GM18511 (cell line): Measurements from ENCODE around the gene FRAS1.
"Not testable (repeated sequence)": the region's sequence is repeated elsewhere in the genome, so short reads cannot be mapped to it uniquely, and the experiment has no call there.

Source experiments
- ATAC-seq: cut with Tn5 transposase; IDR thresholded peaks from one replicate; pipeline ENCODE4 v1.9.1; 2021; ENCODE audit warnings: mild to moderate bottlenecking, moderate library complexity; ENCODE audit not compliant: unreplicated experiment

FRAS1 gene

DNA sequence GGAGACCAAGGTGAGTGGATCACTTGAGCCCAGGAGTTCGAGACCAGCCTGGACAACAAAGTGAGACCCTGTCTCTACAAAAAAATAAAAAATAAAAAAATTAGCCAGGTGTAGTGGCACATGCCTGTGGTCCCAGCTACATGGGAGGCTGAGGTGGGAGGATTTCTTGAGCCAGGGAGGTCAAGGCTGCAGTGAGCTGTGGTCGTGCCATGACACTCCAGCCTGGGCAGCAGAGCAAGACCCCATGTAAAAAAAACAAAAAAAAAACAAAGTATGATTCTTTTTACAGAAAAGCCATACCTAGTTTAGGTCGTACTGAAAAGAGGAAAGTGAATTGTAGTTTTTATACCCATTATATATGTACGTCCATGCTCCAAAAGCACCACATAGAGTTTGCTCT lies 151.8 kb downstream of the FRAS1 start:
- ATAC-seq, result not testable (repeated sequence)

- ATAC-seq, result no peak
These were observed 153.7 kb downstream of the FRAS1 start for GRCh38 chr4:78210694-78211410.

- ATAC-seq, result no peak
These were observed 156.1 kb downstream of the FRAS1 start for GRCh38 chr4:78213218-78213617.

DNA sequence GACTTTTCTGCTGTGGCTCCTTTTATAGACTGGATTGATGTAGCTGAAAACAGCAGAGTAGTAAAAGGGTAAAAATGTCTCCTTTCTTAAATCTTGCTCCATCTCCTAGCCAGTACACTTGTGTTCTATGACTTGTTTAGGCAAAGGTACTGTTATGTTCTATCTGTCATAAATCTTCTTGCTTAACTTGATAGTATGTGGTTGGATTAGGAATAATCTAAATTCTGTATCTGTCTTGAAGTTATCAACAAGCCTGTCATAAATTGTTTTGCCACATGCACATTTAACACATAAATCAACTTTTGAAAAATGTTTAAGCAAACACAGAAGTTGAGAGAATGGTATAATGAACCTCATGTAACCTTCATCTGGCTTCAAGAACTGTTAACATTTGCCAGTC lies 157.0 kb downstream of the FRAS1 start:
- no peak for ATAC-seq

- ATAC-seq, result no peak
These were observed 160.4 kb downstream of the FRAS1 start for GRCh38 chr4:78217557-78217956.

- ATAC-seq, result no peak
These were observed 161.1 kb downstream of the FRAS1 start for GRCh38 chr4:78218260-78218659.

DNA sequence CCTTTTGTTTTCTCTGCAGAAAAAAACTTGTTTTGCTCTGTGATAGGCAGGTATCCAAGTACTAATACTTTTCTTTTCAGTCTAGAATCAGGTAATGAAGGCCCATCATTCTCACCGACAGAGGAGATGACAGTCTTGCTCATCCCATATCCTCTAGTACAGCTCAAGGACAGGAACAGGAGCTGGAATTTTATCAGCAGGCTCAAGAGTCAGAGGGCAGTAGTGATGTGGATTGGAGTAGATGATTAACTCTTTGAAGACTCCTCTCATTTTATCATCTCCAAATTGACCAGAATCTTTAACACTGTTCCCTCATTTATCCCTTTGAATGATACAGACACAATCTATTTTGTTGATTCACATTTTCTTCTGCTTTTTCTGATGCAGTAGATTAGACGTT lies 162.7 kb downstream of the FRAS1 start:
- ATAC-seq, result no peak

- ATAC-seq, result no peak
These were observed 163.2 kb downstream of the FRAS1 start for GRCh38 chr4:78220283-78220682.

DNA sequence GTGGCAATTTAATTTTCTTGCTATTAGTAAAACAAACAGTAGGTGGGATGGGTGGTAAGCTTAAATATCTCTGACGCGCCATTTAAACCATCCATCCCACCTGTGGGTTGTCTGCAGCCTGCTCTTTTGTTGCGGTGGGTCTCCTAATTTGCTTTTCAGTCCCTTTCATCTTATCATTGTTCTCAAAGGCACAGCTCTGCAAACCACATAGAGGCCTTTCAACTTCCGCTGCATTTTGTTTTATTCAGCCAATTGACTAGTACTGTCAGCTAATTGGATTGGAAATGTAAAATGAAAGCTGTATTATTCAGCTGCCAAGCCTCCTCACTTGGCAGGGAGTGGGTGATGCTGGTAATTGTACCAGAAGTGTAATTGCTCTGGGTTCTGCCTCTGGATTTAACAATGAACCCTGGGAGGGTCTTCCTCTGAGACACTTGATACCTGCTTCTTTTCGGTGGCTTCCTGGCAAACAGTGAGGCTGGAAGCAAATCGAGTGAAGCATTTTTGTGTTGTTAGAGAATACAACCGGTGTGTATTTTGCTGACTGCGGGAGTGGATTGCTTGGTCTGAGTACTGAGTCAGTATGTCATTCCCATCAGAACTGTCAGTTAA lies 165.6 kb downstream of the FRAS1 start:
- ATAC-seq, result no peak

GRCh38 chr4:78225236-78225635 lies 168.1 kb downstream of the FRAS1 start:
- no peak for ATAC-seq

DNA sequence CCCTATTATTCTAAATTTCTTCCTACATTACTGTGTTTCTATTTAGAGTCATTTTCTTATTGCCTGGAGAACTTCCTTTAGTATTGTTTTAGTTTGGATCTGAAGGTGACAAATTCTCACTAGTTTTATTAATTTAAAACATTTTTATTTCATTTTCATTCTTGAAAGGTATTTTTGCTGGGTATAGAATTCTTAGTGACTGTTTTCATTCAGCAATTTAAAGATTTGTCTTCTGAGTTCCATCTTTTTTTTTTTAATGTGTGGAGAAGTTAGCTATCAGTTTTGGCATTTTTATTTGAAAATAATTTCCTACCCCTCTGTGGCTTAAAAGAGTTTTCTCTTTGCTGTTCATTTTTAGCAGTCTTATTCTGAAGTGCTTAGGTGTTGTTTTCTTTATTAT lies 169.2 kb downstream of the FRAS1 start:
- no peak for ATAC-seq

DNA sequence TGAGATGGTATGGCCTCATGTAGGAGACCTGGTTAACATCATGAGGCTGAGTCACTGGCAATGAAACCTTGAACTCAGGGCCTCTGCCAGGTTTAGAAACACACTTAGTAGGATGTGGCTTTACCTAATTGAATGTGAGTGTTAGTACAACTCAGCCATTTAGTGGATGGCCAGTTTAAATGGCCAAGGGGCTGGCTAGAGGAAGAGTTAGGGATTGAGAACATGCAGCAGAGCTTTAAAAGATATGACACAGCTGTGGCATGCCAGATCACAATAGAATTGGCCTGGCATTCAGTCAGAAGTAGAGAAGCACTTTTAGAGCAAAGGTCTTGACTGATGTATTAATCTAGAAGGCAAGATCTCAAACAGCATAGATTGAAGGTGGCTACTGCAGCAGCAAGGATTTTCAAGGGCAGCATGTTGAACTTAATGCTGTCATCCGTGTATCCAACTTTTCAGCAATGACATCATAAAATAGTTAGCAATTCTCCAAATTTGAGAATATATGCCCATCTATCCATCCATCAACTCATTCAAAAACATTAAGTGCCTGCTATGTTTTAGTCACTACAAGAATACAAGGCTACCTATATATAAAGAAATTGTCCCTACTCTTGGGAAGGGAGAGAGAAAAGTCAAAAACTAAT lies 170.4 kb downstream of the FRAS1 start:
- ATAC-seq, result no peak

GRCh38 chr4:78235800-78236199 lies 178.7 kb downstream of the FRAS1 start:
- no peak for ATAC-seq

GRCh38 chr4:78237360-78237759 lies 180.2 kb downstream of the FRAS1 start:
- ATAC-seq, result no peak

- no peak for ATAC-seq
These were observed 184.9 kb downstream of the FRAS1 start for GRCh38 chr4:78242071-78242470.

- ATAC-seq, result no peak
These were observed 187.8 kb downstream of the FRAS1 start for GRCh38 chr4:78244705-78245485.

DNA sequence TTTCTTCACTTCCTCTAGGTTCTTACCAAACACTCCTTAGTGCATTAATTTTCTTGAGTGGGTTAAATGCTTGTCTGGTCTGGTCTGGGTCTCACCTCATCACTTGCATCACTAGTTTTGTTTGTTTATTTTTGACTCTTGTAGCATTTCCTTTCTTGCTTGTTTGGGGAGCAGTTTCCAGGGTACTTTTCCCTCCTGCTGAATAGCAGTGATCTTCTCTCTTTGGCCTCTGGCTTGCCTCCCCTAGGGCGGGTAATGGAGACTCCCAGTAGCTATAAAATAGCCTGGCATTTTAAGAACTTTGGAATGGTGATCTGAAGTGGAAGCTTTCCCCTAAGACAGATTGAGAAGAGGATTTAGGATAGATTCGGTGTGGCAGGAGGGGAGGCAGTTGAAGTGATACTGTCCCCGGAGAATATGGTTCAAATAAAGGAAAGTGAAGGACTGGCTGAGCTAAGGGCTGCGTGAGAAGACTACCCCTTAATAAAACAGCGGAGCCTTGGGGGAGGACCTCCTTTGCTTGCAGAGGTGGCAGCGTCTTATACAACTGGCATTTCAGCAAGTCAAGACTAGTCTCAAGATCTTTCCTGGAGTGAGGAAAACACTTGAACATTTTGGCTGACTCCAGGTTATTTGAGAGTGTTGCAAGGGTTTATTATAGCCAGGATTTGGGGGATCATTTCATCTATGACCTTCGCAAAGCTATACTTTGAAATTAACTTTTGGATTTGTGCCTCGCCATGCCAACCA lies 190.6 kb downstream of the FRAS1 start:
- no peak for ATAC-seq

DNA sequence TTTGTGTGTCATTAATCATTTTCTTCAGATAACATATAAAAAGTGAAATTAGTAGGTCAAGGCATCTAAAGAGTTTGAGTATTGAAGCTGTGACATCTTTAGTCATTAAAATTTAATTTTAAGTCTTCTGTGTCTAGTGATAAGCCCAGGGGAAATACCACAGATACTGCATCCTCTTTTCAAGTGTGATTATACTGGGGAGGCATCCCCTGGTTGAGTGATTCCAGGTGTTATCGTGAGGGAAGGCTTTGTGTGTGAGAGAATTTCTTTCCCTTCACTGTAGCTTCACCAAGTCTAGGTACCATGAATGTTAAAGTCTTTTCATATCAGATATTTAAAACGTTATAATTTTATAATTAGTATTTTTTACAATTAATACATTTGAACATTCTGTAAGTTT lies 193.4 kb downstream of the FRAS1 start:
- ATAC-seq, result no peak

DNA sequence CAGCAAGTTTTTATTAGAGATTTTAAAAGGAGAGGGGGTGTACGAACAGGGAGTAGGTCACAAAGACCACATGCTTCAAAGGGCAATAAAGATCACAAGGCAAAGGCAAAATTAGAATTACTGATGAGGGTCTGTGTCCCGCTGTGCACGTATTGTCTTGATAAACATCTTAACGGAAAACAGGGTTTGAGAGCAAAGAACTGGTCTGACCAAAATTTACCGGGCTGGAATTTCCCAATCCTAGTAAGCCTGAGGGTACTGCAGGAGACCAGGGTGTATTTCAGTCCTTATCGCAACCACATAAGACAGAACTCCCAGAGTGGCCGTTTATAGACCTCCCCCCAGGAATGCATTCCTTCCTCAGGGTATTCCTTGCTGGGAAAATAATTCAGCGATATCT lies 195.7 kb downstream of the FRAS1 start:
- ATAC-seq, result not testable (repeated sequence)

DNA sequence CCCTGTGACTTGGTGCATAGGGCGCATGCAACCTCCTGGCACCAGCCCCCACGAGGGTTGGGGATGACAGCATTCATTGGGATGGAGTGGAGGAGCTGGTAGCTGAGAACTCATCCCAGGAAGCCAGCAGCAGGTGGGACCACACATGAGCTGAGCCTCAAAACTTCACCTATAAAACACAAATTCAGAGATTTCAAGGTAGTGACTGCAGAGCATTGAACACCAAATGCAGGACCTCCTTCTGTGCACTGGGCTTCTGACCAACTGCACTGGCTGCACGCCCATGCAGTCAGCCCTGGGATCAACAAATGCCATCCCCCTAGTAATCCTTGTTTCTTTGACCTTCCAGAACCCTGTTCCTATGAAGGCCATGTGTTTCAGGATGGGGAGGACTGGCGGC lies 197.8 kb downstream of the FRAS1 start:
- no peak for ATAC-seq

- no peak for ATAC-seq
These were observed 207.9 kb downstream of the FRAS1 start for GRCh38 chr4:78265006-78265405.
